Effector CD8-positive, alpha-beta T cell (primary cell): ENCODE data around the gene NCL.
"Not testable (repeated sequence)": the region's sequence is repeated elsewhere in the genome, so short reads cannot be mapped to it uniquely, and the experiment has no call there.

Experiments
- DNase-seq: peaks from one replicate; lab custom pipeline; 2025; lab: John Stamatoyannopoulos, UW

The NCL gene

DNA sequence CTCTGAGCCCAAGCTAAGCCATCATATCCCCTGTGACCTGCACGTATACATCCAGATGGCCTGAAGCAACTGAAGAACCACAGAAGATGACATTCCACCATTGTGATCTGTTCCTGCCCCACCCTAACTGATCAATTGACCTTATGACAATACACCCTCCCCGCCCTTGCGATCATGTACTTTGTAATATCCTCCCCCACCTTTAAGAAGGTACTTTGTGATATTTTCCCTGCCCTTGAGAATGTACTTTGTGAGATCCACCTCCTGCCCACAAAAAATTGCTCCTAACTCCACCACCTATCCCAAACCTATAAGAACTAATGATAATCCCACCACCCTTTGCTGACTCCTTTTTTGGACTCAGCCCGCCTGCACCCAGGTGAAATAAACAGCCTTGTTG is 33.8 kb downstream of the NCL start:
- DNase-seq, result not testable (repeated sequence)

DNA sequence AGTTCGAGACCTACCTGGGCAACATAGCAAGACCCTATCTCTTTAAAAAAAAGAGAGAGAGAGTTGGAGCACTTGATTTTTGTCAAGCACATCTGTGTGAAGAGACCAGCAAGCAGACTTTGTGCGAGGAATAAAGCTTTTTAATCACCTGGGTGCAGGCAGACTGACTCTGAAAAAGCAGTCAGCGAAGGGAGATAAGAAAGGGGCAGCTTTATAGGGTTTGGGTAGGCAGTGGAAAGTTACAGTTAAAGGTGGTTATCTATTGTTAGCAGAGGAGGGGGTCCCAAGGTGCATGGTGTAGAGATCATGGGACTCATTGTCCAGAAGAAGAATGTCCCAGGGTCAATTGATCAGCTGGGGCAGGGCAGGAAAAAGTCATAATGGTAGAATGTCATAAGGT is 34.4 kb downstream of the NCL start:
- DNase-seq, result no peak

DNA sequence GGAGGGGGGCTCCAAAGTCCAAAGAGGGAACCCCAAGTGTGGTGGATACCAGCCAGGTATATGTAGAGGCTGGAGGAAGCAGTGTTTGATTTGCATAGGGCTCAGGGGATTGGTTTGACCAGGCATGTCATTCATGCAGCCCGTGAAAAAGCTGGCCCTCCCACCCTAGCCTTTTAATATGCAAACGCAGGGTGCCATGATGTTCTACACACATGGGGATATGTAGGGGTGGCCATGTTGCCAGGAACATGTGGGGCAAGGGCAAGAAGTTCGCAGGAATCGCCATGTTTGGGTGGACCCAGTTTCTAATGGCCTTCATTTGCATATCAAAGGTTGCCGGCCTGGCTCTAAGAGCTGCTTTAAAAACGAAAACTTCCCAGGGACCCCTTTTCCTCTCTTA is 35.1 kb downstream of the NCL start:
- no peak for DNase-seq

DNA sequence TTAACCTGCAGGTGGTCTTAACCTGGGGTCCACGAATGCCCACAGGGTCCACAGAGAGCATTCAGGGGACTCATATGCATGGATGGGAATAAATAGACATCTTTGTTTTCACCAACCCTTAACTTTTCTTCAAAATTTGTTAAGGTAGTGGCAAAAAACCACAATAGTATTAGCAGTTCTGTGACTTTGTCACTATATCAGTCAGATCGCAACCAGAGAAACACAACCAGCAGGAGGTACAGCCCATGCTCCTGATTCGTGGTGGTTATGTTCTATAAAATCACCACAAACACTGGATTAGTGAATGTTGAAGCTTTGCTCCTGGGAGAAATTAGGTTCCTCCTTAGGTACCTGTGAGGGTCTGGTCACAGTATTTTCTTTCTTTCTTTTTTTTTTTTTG is 37.2 kb downstream of the NCL start:
- DNase-seq, result no peak

DNA sequence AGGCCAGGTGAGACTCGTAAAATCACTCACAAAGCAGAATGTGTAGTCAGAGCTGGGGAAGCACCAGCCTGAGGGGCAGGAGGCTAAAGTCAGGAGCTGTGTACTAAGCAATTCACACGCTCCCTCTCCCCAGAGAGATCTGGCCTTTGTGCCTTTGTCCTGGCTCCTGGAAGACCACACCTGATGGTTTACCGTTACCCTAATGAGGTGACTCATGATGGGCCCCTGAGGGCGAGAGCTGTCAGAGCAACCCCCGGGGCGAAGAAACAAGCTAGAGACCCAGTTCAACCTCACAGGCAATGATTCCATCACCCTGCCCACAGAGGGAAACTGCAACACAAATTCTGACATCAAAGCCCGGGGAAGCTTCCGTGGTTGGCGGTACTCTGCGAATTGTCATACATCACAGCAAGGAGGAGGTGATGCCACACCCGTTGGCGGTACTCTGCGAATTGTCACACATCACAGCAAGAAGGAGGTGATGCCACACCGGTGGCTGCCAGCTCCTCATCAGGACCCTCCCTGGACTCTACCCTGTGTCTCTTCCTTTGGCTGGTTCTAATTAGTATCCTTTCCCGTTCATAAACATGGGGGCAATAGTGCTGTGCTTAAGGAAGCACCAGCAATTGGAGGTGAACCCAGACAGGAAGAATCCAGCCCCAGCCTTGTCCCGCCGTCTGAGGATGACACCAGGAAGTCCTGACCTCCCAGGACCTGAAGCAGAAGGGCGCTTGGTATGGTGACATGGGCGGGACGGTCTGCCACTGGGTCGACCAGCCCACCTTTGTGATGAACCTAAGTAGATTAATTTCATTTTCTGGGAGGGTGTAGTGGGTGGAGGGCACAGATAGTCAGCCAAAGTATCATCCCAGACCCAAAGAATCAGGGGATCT is 38.2 kb downstream of the NCL start:
- DNase-seq, result no peak

DNA sequence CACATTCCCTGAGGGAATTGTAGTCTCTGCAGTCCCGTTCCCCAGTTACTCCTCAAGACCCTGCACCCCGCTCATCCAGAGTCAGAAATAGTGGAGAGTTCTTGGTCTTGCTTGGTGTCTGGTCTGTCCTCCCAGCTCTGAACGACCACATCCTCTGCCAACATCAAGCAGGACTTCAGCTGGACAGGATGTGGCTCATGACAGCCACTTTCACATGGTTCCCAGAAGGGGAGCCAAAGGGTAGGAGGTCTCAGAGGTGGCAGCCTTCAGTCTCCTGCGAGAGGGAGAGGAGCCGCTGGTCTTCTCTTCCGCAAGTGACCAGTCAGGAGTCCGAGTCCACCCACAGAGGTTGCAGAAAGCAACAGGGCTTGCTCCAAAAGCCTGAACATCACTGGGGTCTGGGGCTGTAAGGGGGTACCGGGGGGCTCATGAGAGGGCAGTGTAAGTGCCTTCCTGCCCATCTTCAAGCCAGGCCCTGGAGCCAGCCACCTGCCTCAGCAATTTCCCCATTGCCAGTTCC is 38.9 kb downstream of the NCL start:
- DNase-seq, result no peak

DNA sequence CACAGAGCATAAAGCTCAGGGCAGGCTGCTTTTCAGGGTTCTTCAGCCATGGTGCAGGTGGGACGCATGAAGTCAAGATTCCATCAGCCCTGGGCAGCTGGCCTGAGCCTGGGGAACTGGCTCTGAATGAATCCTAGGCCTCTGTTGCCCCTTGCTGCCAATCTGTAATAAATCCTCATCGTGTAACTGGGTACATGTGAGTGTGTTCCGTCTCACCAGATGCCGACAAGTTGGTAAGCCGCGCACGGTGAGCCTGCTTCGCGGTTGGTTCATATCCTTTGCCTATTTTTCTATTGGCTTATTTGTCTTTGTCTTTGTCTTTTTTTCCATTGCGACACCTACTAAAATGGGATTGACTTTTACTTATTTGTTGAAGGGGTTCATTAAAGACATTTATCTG is 41.1 kb downstream of the NCL start:
- no peak for DNase-seq

DNA sequence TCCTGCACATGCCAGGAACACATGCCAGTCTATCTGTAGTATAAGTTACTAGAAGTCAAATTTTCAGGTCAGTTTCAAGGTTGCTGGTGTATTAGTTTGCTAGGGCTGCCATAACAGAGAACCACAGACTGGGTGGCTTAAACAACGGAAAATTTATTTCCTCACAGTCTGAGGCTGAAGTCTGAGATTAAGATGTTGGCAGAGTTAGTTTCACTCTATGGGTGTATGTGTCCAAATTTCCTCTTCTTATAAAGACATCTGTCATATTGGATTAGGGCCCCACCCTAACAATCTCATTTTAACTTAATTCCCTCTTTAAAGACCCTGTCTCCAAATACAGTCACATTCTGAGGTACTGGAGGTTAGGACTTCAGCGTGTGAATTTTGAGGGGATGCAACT is 42.2 kb downstream of the NCL start:
- DNase-seq, result no peak

DNA sequence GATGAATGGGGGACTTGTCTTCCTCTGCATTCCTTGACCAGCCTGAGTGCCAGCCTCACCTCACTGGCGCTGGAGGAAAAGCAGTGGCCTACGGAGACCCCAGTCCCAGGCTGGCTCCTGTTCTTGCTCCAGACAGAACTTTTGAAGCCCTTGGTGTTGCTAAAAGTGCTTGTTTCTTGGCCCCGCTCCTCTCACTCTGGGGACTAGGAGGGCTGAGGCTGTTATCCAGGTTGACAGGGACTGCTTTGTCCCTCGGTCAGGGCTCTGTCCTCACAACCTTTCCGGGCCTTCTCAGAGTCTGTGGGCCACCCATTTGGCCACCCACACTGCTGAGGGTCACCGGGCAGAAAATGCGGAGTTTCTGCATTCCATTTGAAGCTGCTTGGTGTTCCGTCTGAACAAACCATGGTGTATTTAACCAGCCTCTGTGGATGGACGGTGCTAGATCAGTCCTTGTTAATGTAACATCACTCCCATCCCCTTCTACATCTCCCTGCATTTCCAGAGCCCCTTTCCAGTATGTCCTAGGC is 43.2 kb downstream of the NCL start:
- no peak for DNase-seq

DNA sequence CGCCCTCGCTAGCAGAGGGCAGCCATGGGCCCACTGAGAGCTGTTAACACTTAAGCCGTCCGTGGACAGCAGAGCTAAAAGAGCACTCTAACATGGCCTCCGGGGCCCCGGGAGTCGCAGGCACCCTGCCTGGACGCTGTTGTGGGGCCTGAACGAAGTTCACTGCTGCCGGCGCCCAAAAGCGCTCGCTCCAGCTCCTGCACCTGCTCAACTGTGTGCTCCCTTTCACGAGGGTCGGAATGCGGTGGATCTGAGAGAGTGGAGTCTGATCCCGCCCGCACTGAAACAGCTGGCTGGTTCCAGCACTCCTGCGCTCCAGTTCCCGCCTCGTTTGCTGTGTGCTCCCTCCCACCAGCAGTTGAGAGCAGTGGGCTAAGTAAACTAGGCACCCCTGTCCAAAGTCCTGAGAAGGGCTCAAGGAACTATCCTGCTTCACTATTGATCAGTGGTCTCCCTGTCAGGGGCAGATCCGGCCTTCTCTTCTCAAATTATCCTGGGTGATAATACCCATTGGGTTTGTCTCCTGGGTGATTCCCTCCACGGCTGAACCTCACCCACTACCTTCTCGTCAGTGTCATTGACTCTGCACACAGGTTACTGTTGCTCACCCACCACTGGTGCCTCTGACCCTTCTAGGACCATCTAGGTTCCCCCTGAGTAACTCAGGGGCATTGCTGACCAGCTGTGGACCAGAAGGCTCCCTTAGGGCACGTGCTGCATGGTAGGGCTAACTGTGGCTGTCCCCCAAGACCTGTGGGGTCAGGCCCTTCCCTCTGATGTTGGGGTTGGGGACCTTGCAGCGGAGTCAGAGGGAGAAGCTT is 45.3 kb downstream of the NCL start:
- no peak for DNase-seq

DNA sequence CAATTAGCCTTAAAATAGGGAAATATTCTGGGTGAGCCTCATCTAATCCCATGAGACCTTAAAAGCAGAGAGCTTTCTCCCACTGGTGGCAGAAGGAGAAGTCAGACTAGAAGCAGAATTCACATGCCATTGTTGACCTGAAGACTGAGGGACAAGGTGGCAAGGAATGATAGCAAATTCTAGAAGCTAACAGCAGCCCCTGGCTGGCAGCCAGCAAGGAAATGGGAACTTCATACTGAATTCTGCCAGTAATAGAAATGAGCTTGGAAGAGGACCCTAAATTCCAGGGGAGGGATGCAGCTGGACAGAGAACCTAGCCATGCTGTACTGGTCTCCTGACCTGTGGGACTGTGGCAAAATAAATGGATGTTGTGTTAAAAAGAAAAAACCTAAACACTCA is 49.3 kb downstream of the NCL start:
- no peak for DNase-seq

DNA sequence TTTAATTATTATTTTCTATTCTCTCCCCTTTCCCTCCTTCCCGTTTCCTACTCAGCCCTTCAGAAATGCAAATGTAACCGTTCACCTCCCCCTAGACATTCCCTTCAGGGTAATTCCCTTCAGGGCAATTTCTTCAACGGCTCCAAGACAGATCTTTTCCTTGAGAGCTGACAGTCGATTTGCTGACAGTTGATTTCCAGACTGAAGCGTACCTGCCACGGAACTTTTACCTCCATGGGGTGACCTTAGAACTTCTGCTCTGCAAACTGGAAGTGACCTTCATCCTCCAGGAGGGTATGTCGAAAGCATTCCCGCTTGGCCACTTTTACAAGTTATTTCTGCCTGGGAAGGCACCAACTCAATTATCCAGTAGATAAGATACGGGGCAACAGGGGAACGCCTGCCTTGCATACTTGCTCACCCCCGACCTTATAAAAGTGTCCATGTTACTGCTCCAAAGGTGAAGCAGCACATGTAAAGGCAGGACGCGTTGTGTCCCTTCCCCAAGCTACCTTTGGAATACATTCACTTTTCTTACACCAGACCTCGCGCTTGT is 50.3 kb downstream of the NCL start:
- DNase-seq, result no peak

DNA sequence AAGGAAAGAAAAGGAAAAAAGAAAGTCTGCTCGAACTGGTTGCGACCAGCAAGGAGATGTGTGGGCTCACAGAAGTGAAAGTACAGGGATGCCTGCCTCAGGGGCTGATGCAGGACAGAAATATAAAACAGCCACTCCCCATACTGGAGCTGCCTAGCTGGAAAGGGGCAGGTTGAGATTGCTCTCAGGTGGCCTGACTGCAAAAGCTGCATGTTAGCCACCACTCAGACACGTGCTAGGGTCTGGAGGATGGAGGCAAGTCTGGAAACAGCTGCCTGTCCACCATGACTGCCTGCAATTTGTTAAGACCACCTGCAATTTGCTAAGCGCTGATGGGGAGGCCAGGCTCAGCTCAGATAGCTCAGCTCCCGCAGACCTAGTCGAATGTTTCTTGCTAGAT is 50.8 kb downstream of the NCL start:
- no peak for DNase-seq

DNA sequence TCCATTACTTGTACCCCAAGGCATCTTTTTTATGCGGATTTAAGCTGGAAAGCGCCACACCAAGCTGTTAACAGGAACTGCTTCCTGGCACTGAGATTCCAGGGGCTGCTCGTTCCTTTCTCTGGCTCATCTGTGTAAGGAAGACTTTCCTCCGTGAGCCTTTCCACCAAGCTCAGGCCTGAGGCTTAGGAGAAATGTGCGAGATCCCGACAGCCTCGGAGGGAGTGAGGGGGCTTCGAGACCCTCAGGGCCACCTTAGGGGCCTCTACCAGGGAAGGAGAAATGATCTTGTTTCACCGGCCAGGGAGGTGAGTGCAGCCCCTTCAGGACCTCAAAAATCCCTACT is 51.7 kb downstream of the NCL start:
- DNase-seq, result no peak

DNA sequence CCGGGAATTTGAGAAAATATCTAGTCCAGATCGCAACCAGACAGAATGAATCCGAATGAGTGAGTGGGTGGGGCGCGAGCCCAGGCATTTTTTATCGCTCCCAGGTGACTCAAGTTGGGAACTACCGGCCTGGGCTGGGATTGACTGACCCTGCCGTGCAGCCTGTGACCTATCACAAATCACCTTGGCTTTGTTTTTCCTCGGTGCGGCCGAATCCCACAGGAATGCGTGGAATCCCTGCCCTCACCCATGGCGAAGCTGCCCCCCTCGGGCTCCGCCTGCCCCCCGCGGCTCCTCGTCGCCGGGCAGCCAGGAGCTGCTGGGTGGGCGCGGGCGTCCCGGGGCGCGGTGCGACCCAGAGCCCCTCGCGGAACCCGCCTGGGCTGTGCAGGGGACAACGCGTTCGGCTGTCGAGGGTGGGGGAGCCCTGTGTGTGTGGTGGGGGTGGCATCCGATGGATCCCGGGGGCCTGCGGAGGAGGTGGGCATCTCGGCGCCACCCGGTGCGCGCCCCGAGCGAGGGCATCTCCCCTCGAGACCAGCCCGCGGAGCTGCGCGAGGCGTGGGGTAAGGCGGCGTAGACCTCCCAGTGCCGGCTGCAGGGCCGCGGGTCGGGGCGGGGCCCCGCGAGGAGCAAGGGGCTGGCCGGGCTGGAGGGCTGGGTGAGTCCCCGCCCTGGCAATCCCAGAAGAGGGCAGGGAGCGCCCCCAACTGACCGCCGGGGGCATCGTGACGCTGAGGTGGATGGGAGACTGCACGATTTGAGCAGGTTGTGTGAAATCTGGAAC is 52.3 kb downstream of the NCL start:
- peak; percentile 64 for DNase-seq

DNA sequence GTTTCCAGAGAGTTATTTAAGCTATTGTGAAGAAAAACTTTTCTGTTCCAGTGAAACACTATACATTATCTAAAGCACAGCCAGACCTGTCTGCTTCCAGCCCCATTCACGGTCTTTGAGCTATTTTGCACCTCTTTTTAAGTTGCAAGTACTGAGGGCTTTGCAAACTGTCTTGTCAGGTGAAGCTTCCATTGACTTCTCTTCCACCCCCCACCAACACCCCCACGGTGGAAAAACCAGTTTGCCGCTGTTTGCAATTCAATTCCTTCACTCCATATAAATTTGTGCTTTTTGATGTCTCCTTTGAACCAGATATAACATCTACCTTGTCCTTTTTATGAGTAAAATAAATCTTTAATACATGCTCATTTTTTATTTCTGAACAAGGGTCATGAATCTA is 53.0 kb downstream of the NCL start:
- DNase-seq, result no peak

DNA sequence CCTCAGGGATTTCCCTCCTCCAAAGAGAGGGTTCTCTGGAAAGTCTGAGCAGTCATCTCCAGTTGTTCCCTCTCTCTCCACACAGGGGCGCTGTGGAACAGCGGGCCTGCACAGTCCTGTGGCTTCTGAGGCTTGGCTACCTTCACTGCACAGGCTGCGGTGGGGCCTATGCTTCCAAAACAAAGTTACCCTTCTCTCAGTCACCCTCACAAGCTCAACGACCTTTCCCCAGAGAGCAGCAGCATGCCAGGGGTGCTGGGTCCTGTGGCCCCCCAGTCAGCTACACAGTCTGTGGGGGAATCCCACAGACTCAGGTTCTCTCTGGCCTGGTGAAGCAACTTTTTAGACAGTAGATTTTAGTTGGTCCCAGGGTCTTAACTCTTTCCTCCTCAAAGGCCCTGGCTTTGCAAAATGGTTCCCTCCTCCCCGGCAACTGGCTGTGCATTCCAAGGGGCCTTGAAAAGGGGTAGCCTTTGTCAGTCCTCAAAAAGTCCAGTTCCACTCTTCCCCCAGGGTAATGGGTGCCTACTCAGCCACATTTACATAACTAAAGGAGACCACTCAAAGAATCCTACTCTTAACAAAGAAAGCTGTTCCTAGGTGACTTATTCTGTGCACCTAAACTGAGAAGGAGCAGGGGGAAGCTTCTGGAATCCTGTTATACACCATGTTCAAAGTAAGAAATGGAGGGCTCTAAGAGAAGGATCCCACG is 53.8 kb downstream of the NCL start:
- DNase-seq, result no peak

DNA sequence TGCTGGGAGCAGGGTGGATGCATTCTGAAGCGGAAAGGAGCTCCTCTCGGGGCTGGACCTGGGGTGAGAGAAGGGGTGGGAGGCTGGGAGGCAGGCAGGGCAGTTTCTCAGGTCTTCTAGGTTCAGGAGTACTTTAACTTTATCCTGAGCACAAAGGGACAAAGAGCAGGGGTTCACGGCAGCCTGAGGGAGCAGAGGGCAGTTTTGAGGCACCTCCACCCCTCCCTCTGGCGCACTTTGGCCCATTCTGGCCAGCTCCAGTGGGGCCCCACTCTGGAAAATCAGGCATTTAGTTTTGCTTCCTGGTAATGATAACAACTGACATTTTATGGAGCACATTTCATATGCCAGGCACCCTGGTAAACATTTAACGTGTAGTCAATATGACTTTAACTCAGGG is 54.5 kb downstream of the NCL start:
- no peak for DNase-seq

DNA sequence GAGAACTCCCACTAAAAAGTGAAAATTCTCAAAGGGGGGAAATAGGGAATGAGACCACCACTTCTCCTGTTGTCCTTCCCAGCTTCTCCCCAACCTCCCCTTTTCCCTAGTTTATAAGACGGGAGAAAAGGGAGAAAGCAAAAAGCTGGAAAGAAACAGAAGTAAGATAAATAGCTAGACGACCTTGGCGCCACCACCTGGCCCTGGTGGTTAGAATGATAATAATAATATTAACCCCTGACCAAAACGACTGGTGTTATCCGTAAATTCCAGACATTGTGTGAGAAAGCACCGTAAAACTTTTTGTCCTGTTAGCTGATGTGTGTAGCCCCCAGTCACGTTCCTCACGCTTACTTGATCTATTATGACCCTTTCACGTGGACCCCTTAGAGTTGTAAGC is 56.0 kb downstream of the NCL start:
- not testable (repeated sequence) for DNase-seq

DNA sequence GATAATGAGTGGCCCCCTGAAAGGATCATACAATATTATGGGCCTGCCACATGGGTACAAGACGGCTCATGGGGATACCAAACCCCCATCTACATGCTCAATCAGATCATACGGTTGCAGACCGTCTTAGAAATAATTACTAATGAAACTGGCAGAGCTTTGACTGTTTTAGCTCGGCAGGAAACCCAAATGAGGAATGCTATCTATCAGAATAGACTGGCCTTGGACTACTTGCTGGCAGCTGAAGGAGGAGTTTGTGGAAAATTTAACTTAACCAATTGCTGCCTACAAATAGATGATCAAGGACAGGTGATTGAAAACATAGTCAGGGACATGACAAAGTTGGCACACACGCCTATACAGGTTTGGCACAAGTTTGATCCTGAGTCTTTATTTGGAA is 56.6 kb downstream of the NCL start:
- DNase-seq, result not testable (repeated sequence)
